Activated CD8-positive, alpha-beta memory T cell treated with anti-CD3 and anti-CD28 coated beads, Interleukin-2, amount 50 U/mL, for 4 hours (primary cell): Measurements from ENCODE around the gene C20orf141.
"Not testable (repeated sequence)": the region's sequence is repeated elsewhere in the genome, so short reads cannot be mapped to it uniquely, and the experiment has no call there.

Experiments used
- DNase-seq: peaks from one replicate; pipeline ENCODE4 v3.0.0-alpha.2; 2020

The C20orf141 gene, protein sequence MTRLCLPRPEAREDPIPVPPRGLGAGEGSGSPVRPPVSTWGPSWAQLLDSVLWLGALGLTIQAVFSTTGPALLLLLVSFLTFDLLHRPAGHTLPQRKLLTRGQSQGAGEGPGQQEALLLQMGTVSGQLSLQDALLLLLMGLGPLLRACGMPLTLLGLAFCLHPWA

DNA sequence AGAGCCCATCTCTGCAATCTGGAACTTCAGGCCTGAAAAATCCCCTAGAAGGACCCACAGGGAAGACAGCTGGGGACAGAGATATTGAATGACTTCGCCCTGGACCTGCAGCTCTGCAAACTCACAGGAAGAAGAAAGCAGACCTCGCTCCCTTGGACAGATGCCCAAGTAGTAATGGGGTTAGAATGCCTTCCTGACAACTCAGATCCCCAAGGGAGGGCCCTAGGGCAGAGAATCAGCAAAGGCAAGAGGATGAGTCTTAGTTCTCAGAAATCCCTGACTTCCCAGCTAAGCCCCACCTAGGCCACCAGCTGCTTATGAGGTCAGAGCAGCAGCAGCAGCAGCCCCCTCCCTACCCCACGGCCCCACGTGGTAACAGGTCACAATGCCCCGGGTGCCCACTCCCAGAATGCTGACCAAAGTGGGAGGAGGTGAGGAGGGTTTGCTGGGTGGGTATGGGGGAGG lies at the start of gene C20orf141:
TSS of gene C20orf141 (plus strand) at position 401 of the 465 bp plus-strand sequence. CDS start 198 bp downstream, outside the sequence.
- DNase-seq = no peak

DNA sequence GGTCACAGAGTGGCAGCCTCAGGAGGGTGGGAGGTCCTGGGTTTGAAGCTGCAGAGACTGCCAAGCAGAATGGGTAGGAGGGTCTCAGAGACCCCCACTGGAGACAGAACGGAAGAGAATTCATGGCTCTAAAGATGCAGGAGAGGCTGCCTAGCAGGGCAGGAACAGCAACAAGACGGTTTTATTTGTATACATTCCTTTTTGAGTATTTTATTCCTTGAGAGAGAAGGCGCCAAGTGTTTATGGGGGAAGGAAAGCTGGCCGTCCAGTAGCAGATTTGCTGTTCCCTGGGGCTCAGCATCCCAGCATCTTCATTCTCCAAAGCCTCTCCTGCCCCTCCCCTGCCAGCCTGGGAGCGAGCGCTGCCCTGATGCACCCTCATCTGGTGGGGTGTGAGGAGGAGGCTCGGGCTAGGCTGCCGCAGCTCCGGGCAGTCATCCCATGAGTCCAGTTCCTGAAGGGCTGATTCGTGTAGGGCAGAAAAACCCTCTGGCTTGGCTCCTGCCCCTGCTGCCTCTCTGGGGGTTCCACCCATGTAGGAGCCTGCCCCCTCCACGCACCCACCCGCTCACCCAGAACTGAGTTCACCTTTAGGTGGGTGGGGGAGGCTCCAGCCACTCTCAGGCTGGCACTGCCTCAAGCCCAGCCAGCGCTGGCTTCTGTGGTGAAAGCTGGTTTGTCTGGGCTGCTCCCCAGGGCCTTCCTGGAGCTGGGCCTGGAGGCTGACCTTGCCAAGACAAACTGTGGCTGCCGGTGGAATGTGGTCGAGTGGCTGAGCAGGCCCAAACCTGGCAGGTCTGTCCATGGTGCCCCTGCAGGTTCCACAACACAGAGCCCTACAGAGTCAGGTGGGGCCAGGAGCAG lies 46.8 kb upstream of the C20orf141 start:
- no peak for DNase-seq

DNA sequence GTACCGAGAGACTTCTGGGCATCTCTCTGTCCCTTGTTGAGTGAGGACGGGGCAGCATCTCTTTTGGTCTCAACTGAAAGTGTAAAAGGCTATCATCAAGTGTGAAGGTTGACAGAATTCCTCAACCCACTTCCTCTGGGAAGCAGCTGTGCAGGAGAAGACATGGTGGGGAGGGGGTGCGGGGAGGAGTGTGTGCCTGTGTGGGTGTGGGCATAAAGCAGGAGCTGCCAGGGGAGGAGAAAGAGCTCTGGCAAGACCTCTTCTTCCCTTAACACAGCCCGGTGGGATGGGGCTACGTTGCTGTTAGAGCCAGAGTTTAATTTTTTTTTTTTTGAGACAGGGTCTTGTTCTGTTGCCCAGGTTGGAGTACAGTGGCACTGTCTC lies 46.2 kb upstream of the C20orf141 start:
- DNase-seq = no peak

DNA sequence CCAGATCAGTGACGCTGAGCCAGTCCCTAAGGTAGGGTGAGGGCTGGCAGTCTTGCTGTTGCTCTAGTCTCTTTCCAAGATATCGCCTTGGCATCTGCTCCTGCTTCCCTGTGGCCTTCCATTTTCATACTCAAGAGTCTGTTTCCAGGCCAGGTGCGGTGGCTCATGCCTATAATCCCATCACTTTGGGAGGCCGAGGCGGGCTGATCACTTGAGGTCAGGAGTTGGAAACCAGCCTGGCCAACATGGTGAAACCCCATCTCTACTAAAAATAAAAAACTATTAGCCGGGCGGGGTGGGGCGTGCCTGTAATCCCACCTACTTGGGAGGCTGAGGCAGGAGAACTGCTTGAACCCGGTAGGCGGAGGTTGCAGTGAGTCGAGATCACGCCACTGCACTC lies 44.7 kb upstream of the C20orf141 start:
- not testable (repeated sequence) for DNase-seq

DNA sequence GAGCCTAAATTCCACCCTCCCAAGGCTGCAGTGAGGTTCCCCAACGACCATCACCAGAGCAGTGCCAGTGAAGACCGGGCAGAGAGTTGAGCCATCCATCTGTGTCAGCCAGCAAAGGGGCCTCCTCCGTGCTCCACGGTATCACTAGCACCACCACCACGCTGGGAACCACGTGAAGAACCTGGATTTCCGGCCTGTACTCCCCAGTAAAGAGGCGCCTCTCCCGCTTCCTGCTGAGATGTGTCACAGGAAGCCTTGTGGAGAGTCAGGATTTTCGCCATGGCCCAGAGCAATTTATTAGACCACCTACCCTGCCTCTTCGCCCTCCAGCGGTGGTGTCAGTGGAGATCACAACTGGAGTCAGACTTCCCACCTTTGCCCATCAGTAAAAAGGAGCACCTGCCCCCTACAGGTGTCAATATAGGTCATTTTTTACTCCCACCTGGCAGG lies 43.1 kb upstream of the C20orf141 start:
- DNase-seq = no peak

DNA sequence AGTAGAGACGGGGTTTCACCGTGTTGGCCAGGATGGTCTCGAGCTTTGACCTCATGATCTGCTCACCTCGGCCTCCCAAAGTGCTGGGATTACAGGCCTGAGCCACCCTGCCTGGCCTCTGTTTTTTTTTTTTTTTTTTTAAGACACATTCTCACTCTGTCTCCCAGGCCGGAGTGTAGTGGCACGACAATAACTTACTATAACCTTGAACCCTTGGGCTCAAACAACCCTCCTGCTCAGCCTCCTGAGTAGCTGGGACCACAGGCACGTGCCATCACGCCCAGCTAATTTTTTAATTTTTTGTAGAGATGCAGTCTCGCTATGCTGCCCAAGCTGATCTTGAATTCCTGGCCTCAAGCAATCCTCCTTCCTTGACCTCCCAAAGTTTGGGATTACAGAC lies 41.0 kb upstream of the C20orf141 start:
- no peak for DNase-seq

DNA sequence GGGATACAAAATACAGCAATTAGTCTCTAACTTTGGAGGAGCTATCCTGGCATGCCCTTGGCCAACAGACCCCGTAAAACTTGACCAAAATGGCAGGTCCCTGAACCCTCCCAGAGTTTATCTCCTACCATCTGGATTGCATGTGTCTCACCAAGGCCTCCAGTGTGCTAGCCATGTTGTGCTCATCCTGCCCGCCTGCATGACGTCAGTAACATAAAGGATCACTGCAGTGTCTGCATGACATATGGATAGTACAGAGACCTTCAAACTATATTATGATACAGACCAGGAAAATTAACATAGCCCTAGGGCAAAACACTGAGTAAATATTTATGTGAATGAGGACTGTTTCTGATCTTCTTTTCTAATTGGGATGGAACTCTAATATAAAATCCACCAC lies 39.6 kb upstream of the C20orf141 start:
- no peak for DNase-seq

DNA sequence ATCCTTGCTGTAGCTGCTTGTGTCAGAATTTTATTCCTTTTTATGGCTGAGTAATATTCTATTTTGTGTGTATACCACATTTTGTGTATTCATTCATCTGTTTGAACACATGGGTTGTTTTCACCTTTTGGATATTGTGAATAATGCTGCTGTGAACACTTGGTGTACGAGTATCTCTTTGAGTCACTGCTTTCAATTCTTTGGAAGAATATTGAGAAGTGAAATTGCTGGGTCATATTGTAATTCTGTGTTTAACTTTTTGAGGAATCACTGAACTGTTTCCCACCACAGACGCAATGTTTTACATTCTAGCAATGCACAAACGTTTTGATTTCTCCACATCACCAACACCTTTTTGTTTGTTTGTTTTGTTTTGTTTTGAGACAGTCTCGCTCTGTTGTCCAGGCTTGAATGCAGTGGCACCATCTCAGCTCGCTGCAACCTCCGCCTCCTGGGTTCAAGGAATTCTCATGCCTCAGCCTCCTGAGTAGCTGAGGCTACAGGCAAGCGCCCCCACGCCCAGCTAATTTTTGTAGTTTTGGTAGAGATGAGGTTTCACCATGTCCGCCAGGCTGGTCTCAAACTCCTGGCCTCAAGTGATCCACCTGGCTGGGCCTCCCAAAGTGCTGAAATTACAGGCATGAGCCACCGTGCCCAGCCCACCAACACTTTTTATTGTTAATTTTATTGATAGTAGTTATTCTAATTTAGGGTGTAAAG lies 36.0 kb upstream of the C20orf141 start:
- no peak for DNase-seq

DNA sequence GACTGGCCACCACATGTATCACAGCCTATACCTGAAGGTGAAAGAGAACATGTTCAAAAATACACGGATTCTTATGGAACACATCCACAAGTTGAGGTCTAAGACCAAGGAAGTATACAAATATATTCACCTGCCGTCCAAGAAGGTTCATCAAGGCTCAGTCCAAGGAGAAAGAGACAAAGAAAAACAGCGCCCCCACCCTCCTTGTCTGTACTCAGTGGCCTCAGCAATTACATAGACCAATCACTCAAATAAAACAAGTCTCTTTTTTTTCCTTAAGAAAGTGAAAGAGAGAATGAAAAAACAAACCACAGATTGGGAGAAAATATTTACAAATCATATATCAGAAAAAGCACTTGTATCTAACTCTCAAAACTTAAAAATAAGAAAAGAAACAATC lies 33.8 kb upstream of the C20orf141 start:
- DNase-seq = no peak

DNA sequence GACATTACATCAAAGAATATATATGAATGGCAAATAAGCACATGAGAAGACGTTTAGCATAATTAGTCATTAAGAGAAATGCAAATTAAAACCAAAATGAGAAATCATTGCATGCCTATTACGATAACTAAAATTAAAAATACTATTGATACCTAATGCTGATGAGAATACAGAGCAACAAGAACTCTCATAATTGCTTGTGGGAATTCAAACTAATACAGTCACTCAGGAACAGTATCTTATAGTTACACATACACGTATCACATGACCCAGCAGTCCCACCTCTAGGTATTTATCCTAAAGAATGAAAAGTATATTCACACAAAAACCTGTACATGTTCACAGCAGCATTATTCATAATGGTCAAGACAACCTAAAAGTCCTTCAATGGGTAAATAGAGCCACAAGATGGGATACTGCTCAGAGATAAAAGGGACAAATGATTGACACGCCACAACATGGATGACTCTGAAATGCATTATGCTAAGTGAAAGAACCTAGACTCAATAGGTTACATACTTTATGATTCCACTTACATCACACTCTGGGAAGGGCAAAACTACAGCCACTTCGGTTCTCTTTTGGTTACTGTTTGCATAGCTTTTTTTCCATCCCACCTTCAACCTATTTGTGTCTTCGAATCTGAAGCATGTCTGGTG lies 30.8 kb upstream of the C20orf141 start:
- DNase-seq = no peak

DNA sequence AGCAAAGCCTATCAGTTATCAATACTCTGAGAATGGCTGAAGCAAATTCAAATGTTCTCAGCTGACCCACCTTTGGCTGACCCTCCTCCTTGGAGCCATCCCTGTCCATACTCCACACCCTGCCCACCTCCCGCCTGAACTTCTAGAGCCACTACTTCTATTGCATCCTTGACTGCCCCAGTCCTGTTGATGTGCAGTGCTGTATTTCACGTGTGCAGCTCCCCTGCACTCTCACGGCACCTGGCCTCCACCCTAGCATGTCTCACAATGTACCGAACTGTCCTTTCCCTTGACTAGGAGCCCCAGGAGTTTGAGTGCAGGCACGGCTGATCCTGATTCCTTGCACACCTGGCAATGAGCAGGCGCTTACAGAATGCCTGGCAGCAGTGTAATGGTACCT lies 21.3 kb upstream of the C20orf141 start:
- DNase-seq = no peak

DNA sequence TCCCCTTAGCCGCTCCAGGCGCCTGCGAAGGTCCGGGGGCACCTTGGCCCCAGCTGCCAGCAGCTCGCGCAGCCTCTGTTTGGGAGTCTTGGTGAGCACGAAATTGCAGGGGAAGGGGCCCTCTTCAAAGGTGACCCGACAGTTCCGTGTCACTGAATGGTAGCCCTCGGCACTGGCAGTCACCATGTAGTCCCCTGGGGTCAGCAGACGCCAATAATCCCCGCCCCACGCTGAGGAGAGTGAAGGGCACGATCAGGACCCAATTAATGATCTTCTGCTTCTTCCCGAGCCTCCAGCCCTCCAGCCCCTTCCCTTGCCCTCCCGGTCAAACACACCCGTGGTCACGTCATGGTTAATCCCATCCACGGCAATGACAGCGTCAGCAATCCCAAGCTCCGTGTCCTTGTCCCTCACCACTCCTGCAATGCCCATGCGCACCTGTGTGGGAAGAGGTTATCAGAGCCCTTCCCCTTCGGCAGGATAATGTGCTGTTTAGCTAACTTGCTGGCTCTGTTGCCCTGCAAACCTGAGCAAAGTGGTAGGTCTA lies 20.5 kb upstream of the C20orf141 start:
- DNase-seq = no peak

DNA sequence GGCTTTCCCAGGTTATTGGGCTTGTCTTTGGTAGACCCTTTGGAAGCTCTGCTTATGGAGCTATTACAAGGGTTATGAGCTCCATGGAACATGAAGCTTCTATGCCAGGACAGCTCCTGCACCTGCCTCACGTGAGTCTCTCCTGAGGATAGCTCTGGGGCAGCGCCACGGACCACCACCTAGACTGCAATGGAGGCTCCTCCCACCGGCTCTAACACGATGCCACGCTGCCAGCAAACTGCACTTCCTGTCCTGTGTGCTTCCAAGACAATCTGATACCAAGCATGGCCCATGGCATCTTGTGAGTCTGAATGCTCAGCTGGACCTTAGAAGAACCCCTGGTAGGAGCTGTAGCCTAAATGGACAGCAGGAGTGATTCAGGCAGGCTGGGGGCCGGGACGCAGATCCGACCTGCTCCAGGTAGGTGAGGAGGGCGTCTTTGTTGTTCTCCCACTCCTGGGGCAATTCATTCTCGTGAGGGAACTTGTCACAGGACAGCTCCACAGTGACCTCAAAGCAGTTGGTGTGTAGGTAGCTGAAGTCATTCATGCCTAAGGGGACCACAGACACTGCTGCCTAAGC lies 19.8 kb upstream of the C20orf141 start:
- DNase-seq = no peak

DNA sequence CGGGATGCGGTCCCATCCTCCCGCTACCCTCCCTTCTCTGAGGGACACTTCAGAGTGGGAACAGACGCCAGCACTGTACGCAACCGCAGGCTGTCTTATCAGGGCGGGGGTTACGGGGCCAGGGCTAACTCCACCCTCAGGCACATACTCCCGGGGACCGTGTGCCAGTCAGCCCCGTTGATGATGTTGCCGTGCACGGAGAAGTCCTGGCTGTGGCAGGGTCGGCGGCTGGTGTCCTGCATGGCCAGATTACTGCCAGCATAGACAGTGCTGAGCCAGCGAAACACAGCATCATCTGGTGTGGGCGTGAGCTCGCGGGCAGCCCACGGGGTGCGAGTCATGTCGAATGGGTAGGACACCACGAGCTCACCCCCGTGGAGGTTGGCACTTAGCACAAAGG lies 19.3 kb upstream of the C20orf141 start:
- no peak for DNase-seq

DNA sequence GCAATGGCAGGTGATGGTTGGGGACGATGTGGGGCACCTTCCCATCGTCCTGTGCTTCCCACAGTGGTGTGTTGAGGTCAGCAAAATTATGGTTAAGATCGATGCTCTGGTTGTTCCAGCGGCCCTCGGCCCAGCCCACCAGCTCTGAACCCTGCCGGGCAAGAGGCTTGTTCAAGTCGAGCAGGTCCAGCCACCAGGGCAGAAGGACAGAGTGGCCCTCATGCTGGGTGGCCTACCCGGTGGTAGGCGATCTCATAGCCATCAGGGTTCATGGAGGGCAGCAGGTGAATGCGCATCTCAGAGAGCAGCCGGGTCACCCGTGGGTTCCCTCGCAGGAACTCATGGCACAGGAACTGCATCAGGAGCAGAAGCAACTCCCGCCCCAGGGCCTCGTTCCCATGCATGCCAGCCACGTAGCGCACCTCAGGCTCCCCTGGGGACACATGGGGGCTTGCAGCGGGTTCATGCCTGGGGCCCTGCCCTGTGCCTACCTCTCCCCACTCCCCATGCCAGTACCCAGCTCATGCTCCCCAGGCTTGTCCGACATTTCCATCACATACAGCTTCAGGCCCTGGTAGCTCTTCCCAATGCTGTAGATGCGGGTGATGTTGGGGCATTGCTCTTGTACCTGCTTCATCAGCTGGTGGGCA lies 18.7 kb upstream of the C20orf141 start:
- no peak for DNase-seq

DNA sequence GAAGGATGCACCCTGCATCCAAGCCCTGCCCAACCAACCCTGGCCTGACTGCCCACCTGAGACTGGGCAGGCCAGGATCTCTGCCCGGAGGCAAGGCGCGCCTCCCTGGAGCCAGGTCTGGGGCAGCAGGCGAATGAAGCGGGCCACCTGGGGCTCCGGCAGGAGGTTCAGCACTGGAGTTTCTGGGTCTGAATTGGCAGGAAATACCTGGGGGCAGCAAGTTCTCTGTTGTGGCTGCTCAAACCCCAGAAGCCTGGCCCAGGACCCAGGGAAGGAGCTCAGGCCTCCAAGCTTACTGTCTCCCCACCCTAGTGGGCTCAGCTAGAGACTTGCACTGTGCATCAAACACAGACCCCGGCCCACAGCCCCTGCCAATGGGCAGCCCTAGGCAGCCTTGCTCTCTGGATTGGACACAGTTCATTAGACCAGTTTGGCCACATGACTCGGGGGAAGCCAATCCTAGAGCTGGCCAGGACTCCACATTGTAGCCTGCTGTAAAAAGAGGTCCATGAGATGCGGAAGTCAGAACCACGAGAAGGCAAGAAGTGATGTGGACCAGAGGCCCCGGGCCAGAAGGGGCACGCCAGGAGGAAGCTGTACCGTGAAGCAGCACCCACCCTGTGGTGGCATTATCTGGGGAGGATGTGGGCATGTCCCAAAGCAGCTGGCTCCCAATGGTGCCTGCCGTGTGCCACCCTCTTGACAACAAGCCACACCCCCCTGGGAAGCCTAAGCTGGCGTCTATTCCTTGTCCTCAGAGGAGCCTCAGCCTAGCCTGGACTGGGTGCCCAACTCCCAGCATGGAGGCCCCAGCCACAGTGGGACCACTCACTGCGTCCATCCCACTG lies 17.4 kb upstream of the C20orf141 start:
- no peak for DNase-seq

DNA sequence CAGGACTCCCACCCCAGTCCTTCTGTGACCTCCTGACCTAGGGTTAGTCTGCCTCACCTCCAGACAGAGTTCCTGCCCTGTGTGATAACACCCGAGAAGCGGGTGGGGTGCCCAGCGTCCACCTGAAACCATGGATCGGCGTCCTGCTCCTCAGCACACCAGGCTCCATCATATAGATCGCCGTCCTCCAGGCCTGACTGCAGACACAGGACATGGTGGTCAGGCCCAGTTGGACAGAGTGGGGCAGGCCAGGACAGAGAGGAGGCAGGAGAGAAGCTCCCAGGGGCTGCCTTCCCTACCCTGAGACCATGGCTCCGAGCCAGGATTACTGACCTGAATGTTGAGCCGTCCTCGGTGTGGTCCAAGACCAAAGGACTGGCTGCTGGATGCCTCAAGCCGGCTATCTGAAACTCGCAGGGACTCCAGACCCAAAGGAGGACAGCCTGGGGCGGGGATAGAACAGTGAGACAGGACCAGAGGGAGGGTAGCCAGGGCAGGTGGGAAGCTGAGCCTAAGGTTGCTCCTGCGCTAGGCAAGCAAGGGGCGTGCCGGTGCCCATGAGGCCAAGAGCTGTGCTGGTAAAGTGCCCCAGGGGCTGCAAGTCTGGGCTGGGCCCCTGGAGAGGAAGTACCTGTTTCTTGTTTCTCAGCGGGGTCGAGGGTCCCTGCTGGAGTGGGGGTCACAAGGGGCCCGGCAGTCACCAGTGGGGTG lies 16.5 kb upstream of the C20orf141 start:
- DNase-seq = no peak

DNA sequence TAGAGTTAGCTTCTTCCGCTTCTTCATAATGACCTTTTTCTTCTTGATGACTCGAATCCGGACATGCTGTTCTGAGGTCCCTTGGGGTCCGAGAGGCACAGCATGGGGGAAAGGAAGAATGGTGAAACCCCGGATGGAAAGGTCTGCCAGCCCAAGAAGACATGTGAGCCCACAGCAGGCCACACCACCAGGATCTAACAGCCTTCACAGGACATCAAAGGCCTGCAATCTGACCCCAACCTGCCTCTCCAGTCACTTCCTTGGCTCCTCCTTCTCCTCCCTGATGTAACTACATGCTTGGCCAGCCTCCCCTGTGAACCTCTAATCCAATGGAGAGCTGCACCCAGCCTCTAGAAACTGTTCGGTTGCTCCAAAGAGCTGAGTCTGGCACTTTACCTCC lies 16.0 kb upstream of the C20orf141 start:
- DNase-seq = no peak

DNA sequence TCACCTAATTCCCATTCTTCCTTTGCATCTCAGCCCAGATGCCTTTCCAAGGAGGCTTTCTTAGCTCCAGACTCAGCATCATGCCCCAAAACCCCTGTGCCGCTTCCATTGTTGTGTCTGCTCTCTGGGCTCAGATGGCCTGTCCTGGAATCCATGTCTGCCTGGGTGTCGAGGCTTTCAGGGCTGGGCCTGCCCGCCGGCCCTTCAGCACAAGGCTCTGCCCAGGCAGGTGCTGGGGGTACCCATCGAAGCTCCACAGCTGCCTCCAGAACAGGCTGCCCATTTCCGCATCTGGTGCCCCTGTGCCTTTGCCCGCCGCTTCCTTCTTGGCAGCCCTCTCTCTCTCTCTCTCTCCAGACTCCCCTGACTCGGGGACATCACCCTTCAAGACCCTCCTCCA lies 15.5 kb upstream of the C20orf141 start:
- no peak for DNase-seq
